ENCODE data around the gene CRIM1. TPM values are rescaled to one million over a fixed set of nuclear protein-coding genes. Genes with fewer than 3 reads are reported as not detected.
A peak's percentile ranks its signal among the peaks of the same experiment; 100 is the strongest.

CRIM1 gene
- total RNA-seq, 4 donors from 2014 or later, result 71.7 to 132 (median 118) TPM

- WGBS, 2 donors, result 81 to 89% methylated on average over 3 of the region's 3 CpGs
- intact Hi-C loops (cut with DNase I; ENCODE audit: low total_unique reads), result no loop called here
These were observed 142.1 kb downstream of the CRIM1 start for GRCh38 chr2:36497570-36498163.

GRCh38 chr2:36499128-36499820 lies 143.7 kb downstream of the CRIM1 start:
- DNase-seq (ENCODE audit: low spot score in 2 of 2), result no peak
- WGBS, 2 donors, result 94 to 95% methylated on average over 6 of the region's 6 CpGs
- intact Hi-C loops (cut with DNase I; ENCODE audit: low total_unique reads), result no loop called here
- TF ChIP-seq CTCF (IDR thresholded peaks at IDR 0.05), result no peak
- TF ChIP-seq POLR2A (IDR thresholded peaks at IDR 0.05), result no peak
- no peak overlapping the region for H3K4me3 ChIP-seq (ENCODE audit: low read depth, poor library complexity, severe bottlenecking)

More at GRCh38 chr2:36497570-36498163, 142.1 kb downstream of the CRIM1 start:
- no peak for DNase-seq (ENCODE audit: low spot score in 2 of 2)
- H3K4me3 ChIP-seq (ENCODE audit: low read depth, poor library complexity, severe bottlenecking), result no peak overlapping the region
- TF ChIP-seq CTCF (IDR thresholded peaks at IDR 0.05), result no peak

- intact Hi-C loops (cut with DNase I; ENCODE audit: low total_unique reads), result no loop called here
- WGBS, 2 donors, result 95 to 96% methylated on average over 7 of the region's 7 CpGs
- H3K4me3 ChIP-seq (ENCODE audit: low read depth, poor library complexity, severe bottlenecking), result no peak overlapping the region
- no peak for DNase-seq (ENCODE audit: low spot score in 2 of 2)
- TF ChIP-seq CTCF (IDR thresholded peaks at IDR 0.05) (no peak), POLR2A (IDR thresholded peaks at IDR 0.05) (no peak)
These were observed 144.5 kb downstream of the CRIM1 start for GRCh38 chr2:36500072-36500471.

- DNase-seq (ENCODE audit: low spot score in 2 of 2), result no peak
- WGBS, 2 donors, result 72 to 76% methylated on average over 4 of the region's 4 CpGs
- intact Hi-C loops (cut with DNase I; ENCODE audit: low total_unique reads), result no loop called here
- TF ChIP-seq POLR2A (IDR thresholded peaks at IDR 0.05), result no peak
- TF ChIP-seq CTCF (IDR thresholded peaks at IDR 0.05), result no peak
- no peak overlapping the region for H3K4me3 ChIP-seq (ENCODE audit: low read depth, poor library complexity, severe bottlenecking)
These were observed 146.5 kb downstream of the CRIM1 start for GRCh38 chr2:36502081-36502480.

- H3K4me3 ChIP-seq (ENCODE audit: low read depth, poor library complexity, severe bottlenecking), result no peak overlapping the region
- intact Hi-C loops (cut with DNase I; ENCODE audit: low total_unique reads), result no loop called here
- TF ChIP-seq CTCF (IDR thresholded peaks at IDR 0.05) (peak in 1 of 3 donors; percentile 47), POLR2A (IDR thresholded peaks at IDR 0.05) (no peak)
- peak in 1 of 2 donors; percentile 34 for DNase-seq (ENCODE audit: low spot score in 2 of 2)
These were observed 151.8 kb downstream of the CRIM1 start for GRCh38 chr2:36507408-36507812.

Data from lower leg skin (tissue), 4 donors.